ENCODE results near the gene MID1.

GRCh38 chrX:10427249-10427648, 193.1 kb downstream of the MID1 start:
- TF ChIP-seq CTCF (IDR thresholded peaks at IDR 0.05) (no peak), ZFX (IDR thresholded peaks at IDR 0.05; ENCODE audit: borderline replicate concordance) (no peak)
